Esophagus muscularis mucosa (tissue), 4 donors: Measurements from ENCODE around the gene OVCA2.

ENCODE experiments used
- CTCF ChIP-seq, 3 experiments: fragments of 200-600 bp in 2 of 3; fragments of 450-650 bp in 1 of 3; sonication (generic) in 2 of 3; IDR thresholded peaks; one replicate each; pipeline ENCODE4 v1.5.1; 2017 to 2019; ENCODE audit warnings: antibody characterized with exemption in 3 of 3, mild to moderate bottlenecking in 2 of 3, moderate library complexity in 1 of 3
- EP300 ChIP-seq: sonication (generic); formaldehyde crosslinking; IDR thresholded peaks from one replicate; pipeline ENCODE4 v1.6.1; 2017; ENCODE audit warnings: antibody characterized with exemption
- POLR2A ChIP-seq: fragments of 450-650 bp; IDR thresholded peaks from one replicate; pipeline ENCODE4 v1.6.1; 2017; ENCODE audit warnings: antibody characterized with exemption, moderate library complexity, mild to moderate bottlenecking, low read depth
- POLR2AphosphoS5 ChIP-seq, 2 donors: sonication (generic); formaldehyde crosslinking; IDR thresholded peaks; one replicate each; pipeline ENCODE4 v1.6.1; 2017; ENCODE audit warnings: antibody characterized with exemption in 2 of 2

GRCh38 chr17:2043785-2044184, 2.0 kb downstream of the OVCA2 start:
- TF ChIP-seq POLR2AphosphoS5 (IDR thresholded peaks at IDR 0.05): no peak
- no peak for TF ChIP-seq CTCF (IDR thresholded peaks at IDR 0.05)
- no peak for TF ChIP-seq POLR2A
- no peak for TF ChIP-seq EP300
